ENCODE results near the gene EEF1AKMT4. TPM values are rescaled to one million over a fixed set of nuclear protein-coding genes. Genes with fewer than 3 reads are reported as not detected.

The EEF1AKMT4 gene
- total RNA-seq, 2 experiments from 2014 or later: 18.8 TPM

DNA sequence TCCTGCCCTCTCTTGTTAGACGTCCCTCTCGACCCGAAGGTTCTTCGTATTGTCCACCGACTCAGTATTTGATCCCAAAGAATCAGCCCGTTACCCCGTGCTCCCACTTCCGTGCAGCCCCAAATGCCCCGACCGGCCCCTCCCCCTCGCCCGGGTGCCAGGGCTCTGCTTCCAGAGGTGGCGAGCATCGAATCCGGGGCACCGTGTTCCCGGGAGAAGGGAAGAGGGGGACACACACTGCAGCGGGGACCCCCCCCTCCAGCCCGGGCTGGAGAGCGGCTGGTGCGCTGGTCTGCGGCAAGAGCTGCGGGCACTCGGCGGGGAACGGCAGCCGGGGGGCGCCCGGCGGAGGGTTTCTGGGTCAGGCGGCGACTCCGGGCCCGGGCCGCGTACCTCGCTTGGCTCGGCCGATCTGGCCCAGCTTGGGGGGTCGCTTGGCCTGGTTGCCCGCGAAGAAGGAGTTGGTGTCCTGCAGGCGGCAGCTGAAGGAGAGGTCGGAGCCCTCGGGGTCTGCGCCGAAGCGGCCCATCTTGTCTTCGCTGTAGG, 11.3 kb downstream of the EEF1AKMT4 start:
- H3K9me3 ChIP-seq (ENCODE audit: low read length): no peaks in the 10 kb centered on the region
- peak overlapping the region; percentile 53 for H3K4me3 ChIP-seq (ENCODE audit: low read depth, low read length, poor library complexity, severe bottlenecking)
- no peaks in the 10 kb centered on the region for H3K36me3 ChIP-seq (ENCODE audit: insufficient read depth, low read length)
- H3K9me2 ChIP-seq (ENCODE audit: insufficient read depth, low read length): no peaks in the 10 kb centered on the region
- no TSS peak for BruUV-seq (replicated peaks)
- peak overlapping the region; percentile 80 for H3K4me2 ChIP-seq (ENCODE audit: low read length)
- DNase-seq (ENCODE audit: low spot score): no peak
- TF ChIP-seq EZH2phosphoT487 (IDR thresholded peaks at IDR 0.05; ENCODE audit: borderline replicate concordance, low read depth, low read length) (0 out of 2 replicates have a peak, but pooled peaks have one; percentile 46), CTCF (conservative IDR thresholded peaks at IDR 0.05; ENCODE audit: low read length) (no peak)
- H3K4me1 ChIP-seq (ENCODE audit: insufficient read depth, low read length, poor library complexity, severe bottlenecking): peaks cover 3% of the 10 kb centered on the region
- H4K20me1 ChIP-seq (ENCODE audit: insufficient read depth, low read length): no peaks in the 10 kb centered on the region
- CTCF ChIA-PET (ENCODE audit: unreplicated experiment): interaction anchor here (0.6 kb wide), 1 partner anchor 243 kb away, joined by 3 read pairs; no protein-coding TSS in a partner anchor
- intact Hi-C loops (cut with micrococcal nuclease; ENCODE audit: unreplicated experiment): no loop called here
- H2AFZ ChIP-seq (ENCODE audit: low read length): no peak overlapping the region
- no peak overlapping the region for H3K27ac ChIP-seq (ENCODE audit: low read depth, low read length, poor library complexity, severe bottlenecking)
- POLR2A ChIA-PET: interaction anchor here (0.6 kb wide), 1 partner anchor 9 kb away, joined by 3 read pairs; no protein-coding TSS in a partner anchor
- H3K79me2 ChIP-seq (ENCODE audit: insufficient read depth, low read depth, low read length): no peaks in the 10 kb centered on the region

DNA sequence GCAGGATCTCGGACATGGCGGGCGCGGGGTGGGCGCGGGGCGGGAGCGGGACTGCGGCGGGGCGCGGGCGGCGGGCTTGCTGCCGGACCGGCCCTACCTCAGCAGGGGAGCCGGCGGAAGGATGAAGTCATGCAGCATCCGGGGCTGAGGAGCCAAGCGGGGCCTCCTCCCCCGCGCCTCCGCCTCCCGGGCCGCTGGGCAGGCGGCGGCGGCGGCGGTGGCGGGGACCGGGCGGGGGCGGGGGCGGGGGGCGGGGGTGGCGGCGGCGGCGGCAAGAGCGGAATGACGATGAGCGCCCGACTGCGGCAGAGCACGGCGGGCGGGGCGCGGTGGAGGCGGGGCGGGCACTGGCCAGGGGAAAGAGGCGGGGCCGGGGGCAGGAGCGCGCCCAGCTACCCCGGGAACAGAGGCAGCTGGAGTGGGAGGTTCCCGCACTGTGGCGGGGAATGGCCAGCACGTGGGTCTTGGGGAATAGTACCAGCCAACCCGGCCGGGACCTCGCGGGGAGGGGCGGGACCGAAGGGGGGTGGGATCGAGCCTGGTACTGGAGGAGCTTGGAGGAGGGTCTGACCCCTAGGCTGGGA, 11.9 kb downstream of the EEF1AKMT4 start, which contains the start of gene CAMK2N2:
Gene CAMK2N2 (minus strand): TSS at position 284 of the 584 bp plus-strand sequence. CDS start 268 bp downstream, at position 16.
- ChIA-PET CTCF (ENCODE audit: unreplicated experiment) (no interaction called here), POLR2A (interaction anchor here (0.6 kb wide), 1 partner anchor 106 kb away, joined by 3 read pairs; no protein-coding TSS in a partner anchor)
- Histone ChIP-seq H3K27ac (ENCODE audit: low read depth, low read length, poor library complexity, severe bottlenecking) (no peak within 1 kb of the TSS), H3K4me2 (ENCODE audit: low read length) (peak within 1 kb of the TSS; percentile 80), H4K20me1 (ENCODE audit: insufficient read depth, low read length) (no peaks in the 10 kb centered on the region), H3K9me3 (ENCODE audit: low read length) (no peaks in the 10 kb centered on the region), H2AFZ (ENCODE audit: low read length) (no peak within 1 kb of the TSS), H3K4me3 (ENCODE audit: low read depth, low read length, poor library complexity, severe bottlenecking) (peak within 1 kb of the TSS; percentile 62), H3K36me3 (ENCODE audit: insufficient read depth, low read length) (no peaks in the 10 kb centered on the region), H3K9me2 (ENCODE audit: insufficient read depth, low read length) (no peaks in the 10 kb centered on the region), H3K79me2 (ENCODE audit: insufficient read depth, low read depth, low read length) (no peaks in the 10 kb centered on the region), H3K4me1 (ENCODE audit: insufficient read depth, low read length, poor library complexity, severe bottlenecking) (peaks cover 3% of the 10 kb centered on the region)
- TF ChIP-seq EZH2phosphoT487 (IDR thresholded peaks at IDR 0.05; ENCODE audit: borderline replicate concordance, low read depth, low read length): 0 out of 2 replicates have a peak, but pooled peaks have one; percentile 1
- no peak for TF ChIP-seq CTCF (conservative IDR thresholded peaks at IDR 0.05; ENCODE audit: low read length)
- peak; percentile 33 for DNase-seq (ENCODE audit: low spot score)
- intact Hi-C loops (cut with micrococcal nuclease; ENCODE audit: unreplicated experiment): no loop called here
- no TSS peak for BruUV-seq (replicated peaks)
